Glutamatergic neuron (in vitro differentiated cells): ENCODE results near the gene UBFD1. TPM values are rescaled to one million over a fixed set of nuclear protein-coding genes. Genes with fewer than 3 reads are reported as not detected.
"Not testable (repeated sequence)": the region's sequence is repeated elsewhere in the genome, so short reads cannot be mapped to it uniquely, and the experiment has no call there.

ENCODE experiments used
- DNase-seq: peaks from one replicate; pipeline ENCODE4 v3.0.0; 2022
- H3K27ac Mint-ChIP-seq: one replicate; pipeline ENCODE4 v1.8.0; 2020; ENCODE audit warnings: mild to moderate bottlenecking, mixed read lengths, inconsistent platforms; ENCODE audit not compliant: unreplicated experiment
- H3K27me3 Mint-ChIP-seq: one replicate; pipeline ENCODE4 v1.8.0; 2020; ENCODE audit warnings: mild to moderate bottlenecking, moderate library complexity, mixed read lengths, inconsistent platforms; ENCODE audit not compliant: unreplicated experiment
- H3K36me3 Mint-ChIP-seq: one replicate; pipeline ENCODE4 v1.8.0; 2020; ENCODE audit warnings: mild to moderate bottlenecking, mixed read lengths, inconsistent platforms; ENCODE audit not compliant: unreplicated experiment
- H3K4me1 Mint-ChIP-seq: one replicate; pipeline ENCODE4 v1.8.0; 2020; ENCODE audit warnings: mild to moderate bottlenecking, low read depth, mixed read lengths, inconsistent platforms; ENCODE audit not compliant: unreplicated experiment
- H3K4me3 Mint-ChIP-seq: one replicate; pipeline ENCODE4 v1.8.0; 2020; ENCODE audit warnings: mild to moderate bottlenecking, mixed read lengths, inconsistent platforms; ENCODE audit not compliant: unreplicated experiment
- H3K9me3 Mint-ChIP-seq: one replicate; pipeline ENCODE4 v1.8.0; 2020; ENCODE audit warnings: mild to moderate bottlenecking, moderate library complexity, mixed read lengths, inconsistent platforms; ENCODE audit not compliant: unreplicated experiment
- CTCF ChIP-seq: fragments of 200-600 bp; sonication (generic); IDR thresholded peaks from one replicate; pipeline ENCODE4 v1.5.0; 2021; ENCODE audit not compliant: partially characterized antibody, unreplicated experiment
- total RNA-seq: library from RNA; stranded (reverse); fragmentation: NEBNext Ultra II Directional; extraction: Animal tissue kit (Norgen Biotek cat#: 25700); gene quantifications from one replicate; pipeline ENCODE4 v1.2.1, GENCODE V29; 2021; ENCODE audit not compliant: unreplicated experiment

Gene UBFD1
- total RNA-seq, 1 donor from 2014 or later, result 103 TPM

GRCh38 chr16:23595951-23596720 lies 38.6 kb downstream of the UBFD1 start, which contains the start of gene NDUFAB1:
Gene NDUFAB1, minus strand, starts transcription at chr16:23596316. Its CDS starts 26 bp downstream, at chr16:23596290.
- Mint-ChIP-seq H3K27me3 (peaks cover 4% of the 10 kb centered on the region), H3K36me3 (no peaks in the 10 kb centered on the region), H3K4me3 (peak within 1 kb of the TSS; percentile 87), H3K4me1 (peaks cover 7% of the 10 kb centered on the region), H3K9me3 (no peaks in the 10 kb centered on the region), H3K27ac (peak within 1 kb of the TSS; percentile 84)
- peak; percentile 99 for TF ChIP-seq CTCF
- peak; percentile 97 for DNase-seq

DNA sequence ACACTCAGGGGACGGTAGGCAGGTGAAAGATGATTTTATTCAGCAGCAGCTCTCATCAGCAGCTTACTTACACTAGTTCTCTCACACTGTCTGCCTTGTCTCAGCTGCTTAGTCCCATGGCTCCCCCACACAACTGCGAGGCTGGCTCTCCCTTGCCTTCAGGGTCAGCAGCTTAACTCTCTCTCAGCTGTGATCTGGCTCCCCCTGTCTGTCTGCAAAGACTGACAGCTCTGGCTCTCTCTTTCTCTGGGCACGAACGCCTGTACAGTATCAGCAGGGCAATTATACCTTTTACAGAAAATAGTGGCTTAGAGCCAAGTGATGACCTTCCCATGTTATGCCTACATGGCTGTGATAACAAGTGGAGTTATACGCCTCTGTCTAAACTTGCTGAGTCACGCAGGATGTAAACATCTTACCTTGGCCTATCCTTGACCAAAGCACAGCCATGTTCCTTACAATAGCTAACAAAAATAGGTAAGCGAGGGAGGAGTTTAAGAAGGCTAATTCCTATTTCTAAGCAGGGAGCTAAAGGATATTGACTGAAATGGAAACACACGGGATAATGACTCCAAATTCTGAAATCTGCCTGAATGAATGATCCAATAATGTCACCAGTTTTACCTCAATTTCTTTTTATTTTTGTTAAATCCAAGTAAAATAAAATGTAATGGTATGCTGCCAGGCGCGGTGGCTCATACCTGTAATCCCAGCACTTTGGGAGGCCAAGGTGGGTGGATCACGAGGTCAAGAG lies 39.7 kb downstream of the UBFD1 start:
- Mint-ChIP-seq H3K9me3 (no peaks in the 10 kb centered on the region), H3K4me1 (peaks cover 7% of the 10 kb centered on the region), H3K27me3 (peaks cover 4% of the 10 kb centered on the region), H3K27ac (peak overlapping the region; percentile 53), H3K4me3 (peak overlapping the region; percentile 80), H3K36me3 (no peaks in the 10 kb centered on the region)
- DNase-seq, result peak; percentile 57
- no peak for TF ChIP-seq CTCF

DNA sequence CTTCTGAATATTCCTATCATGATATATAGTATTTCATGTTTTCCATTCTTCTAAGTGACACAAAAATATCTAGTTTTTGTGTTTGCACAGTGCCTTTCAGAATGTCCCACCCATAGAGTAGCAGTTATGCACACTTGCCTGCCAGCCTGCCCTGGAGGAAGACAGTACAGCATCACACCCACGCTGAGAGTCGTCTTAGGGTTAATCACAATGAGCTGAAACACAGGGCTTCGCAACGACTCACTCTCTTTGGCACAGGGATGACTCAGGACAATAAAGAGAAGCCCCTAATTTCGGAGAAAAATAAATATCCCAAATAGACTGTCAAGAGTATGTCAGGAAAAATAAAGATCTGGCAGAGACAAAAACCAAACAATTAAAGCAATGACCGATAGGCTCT lies 50.2 kb downstream of the UBFD1 start:
- no peak for DNase-seq
- H3K4me3 Mint-ChIP-seq, result no peak overlapping the region
- peaks cover 2% of the 10 kb centered on the region for H3K27me3 Mint-ChIP-seq
- no peaks in the 10 kb centered on the region for H3K36me3 Mint-ChIP-seq
- H3K9me3 Mint-ChIP-seq, result no peaks in the 10 kb centered on the region
- TF ChIP-seq CTCF, result no peak
- no peak overlapping the region for H3K27ac Mint-ChIP-seq
- H3K4me1 Mint-ChIP-seq, result no peaks in the 10 kb centered on the region

- no peak for DNase-seq
- Mint-ChIP-seq H3K27ac (no peak overlapping the region), H3K9me3 (no peaks in the 10 kb centered on the region), H3K27me3 (peaks cover 2% of the 10 kb centered on the region), H3K4me1 (no peaks in the 10 kb centered on the region), H3K36me3 (no peaks in the 10 kb centered on the region), H3K4me3 (no peak overlapping the region)
- no peak for TF ChIP-seq CTCF
These were observed 50.7 kb downstream of the UBFD1 start for GRCh38 chr16:23608194-23608593.

DNA sequence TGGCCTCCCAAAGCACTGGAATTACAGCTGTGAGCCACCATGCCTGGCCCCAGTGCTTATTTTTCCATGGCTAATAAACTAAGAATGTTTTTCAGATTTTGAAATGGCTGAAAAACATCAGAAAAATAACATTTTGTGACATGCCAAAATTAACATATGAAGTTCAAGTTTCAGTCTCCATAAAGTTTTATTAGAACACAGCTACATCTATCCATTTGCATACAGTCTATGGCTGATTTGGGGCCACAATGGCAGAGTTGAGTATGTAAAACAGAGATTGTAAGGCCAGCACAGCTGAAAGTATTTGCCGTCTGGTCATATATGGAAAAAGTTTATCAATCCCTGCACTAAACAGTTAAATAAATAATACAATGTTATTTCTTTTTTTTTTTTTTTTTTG lies 52.4 kb downstream of the UBFD1 start:
- H3K27ac Mint-ChIP-seq, result no peak overlapping the region
- H3K36me3 Mint-ChIP-seq, result no peaks in the 10 kb centered on the region
- H3K4me3 Mint-ChIP-seq, result no peak overlapping the region
- H3K27me3 Mint-ChIP-seq, result peaks cover 2% of the 10 kb centered on the region
- TF ChIP-seq CTCF, result no peak
- H3K4me1 Mint-ChIP-seq, result no peaks in the 10 kb centered on the region
- no peak for DNase-seq
- H3K9me3 Mint-ChIP-seq, result no peaks in the 10 kb centered on the region

GRCh38 chr16:23610905-23611304 lies 53.4 kb downstream of the UBFD1 start:
- not testable (repeated sequence) for H3K27ac Mint-ChIP-seq, H3K4me1 Mint-ChIP-seq, DNase-seq, H3K27me3 Mint-ChIP-seq, H3K9me3 Mint-ChIP-seq, H3K36me3 Mint-ChIP-seq, H3K4me3 Mint-ChIP-seq
